Fibroblast of lung (primary cell): ENCODE data around the gene IRAK3. TPM values are rescaled to one million over a fixed set of nuclear protein-coding genes. Genes with fewer than 3 reads are reported as not detected.

Experiments used
- polyA plus RNA-seq, 2 donors: library from polyadenylated mRNA; depleted of rRNA in 1 of 2; stranded (reverse) in 1 of 2; unstranded in 1 of 2; fragments of >200 nt; gene quantifications; 2 replicates each; pipeline ENCODE4 v1.2.1, GENCODE V29; 2011 to 2012; ENCODE audit warnings: missing spikeins in 1 of 2
- total RNA-seq: library from RNA; depleted of rRNA; stranded (reverse); fragments of >200 nt; gene quantifications from 2 replicates; pipeline ENCODE4 v1.2.1, GENCODE V29; 2014

IRAK3 gene
- total and polyA plus RNA-seq, 2 donors (not counting 1 experiment from before 2014, with no cell fraction given): 3.2 to 11.1 TPM

Other genes with a start within 250 kb of the IRAK3 start
- 5.8 and 6.7 TPM in 2 replicates for gene LLPH, start 58.5 kb upstream of the IRAK3 start, total RNA-seq
- gene LLPH, start 58.5 kb upstream of the IRAK3 start, polyA plus RNA-seq: 30.5 and 30.7 TPM in 2 replicates
- 48.8 and 69.2 TPM in 2 replicates for gene TMBIM4, start 19.2 kb upstream of the IRAK3 start, total RNA-seq
- gene TMBIM4, start 19.2 kb upstream of the IRAK3 start, polyA plus RNA-seq: 128 and 140 TPM in 2 replicates
- 2.6 and 3.1 TPM in 2 replicates for gene HELB, start 113.3 kb downstream of the IRAK3 start, total RNA-seq
- 1.1 and 1.2 TPM in 2 replicates for gene HELB, start 113.3 kb downstream of the IRAK3 start, polyA plus RNA-seq